Loucy (cell line): ENCODE measurements around the gene MYH13.

ENCODE experiments used
- H2AFZ ChIP-seq: fragments of 200-600 bp; sonication (generic); 2 replicates; pipeline ENCODE4 v1.6.0; 2016; ENCODE audit warnings: antibody characterized with exemption, mild to moderate bottlenecking, low read length, moderate library complexity
- H3F3A ChIP-seq: fragments of 200-600 bp; 2 replicates; pipeline ENCODE4 v1.6.0; 2016; ENCODE audit warnings: antibody characterized with exemption, low read depth, mild to moderate bottlenecking
- H3K27me3 ChIP-seq: fragments of 200-600 bp; sonication (generic); 2 replicates; pipeline ENCODE4 v1.6.1; 2014; ENCODE audit warnings: low read length, mild to moderate bottlenecking; ENCODE audit not compliant: insufficient read depth, poor library complexity, severe bottlenecking
- H3K36me3 ChIP-seq: fragments of 200-600 bp; sonication (generic); 2 replicates; pipeline ENCODE4 v1.6.1; 2016; ENCODE audit warnings: low read length; ENCODE audit not compliant: insufficient read depth
- H3K4me1 ChIP-seq: fragments of 200-600 bp; sonication (generic); 2 replicates; pipeline ENCODE4 v1.5.1; 2014; ENCODE audit warnings: low read length, mild to moderate bottlenecking; ENCODE audit not compliant: insufficient read depth, poor library complexity, severe bottlenecking
- H3K4me2 ChIP-seq: fragments of 200-600 bp; sonication (generic); 2 replicates; pipeline ENCODE4 v1.6.0; 2014; ENCODE audit warnings: antibody characterized with exemption, low read length, low read depth, mild to moderate bottlenecking; ENCODE audit not compliant: poor library complexity, severe bottlenecking
- H3K4me3 ChIP-seq: fragments of 200-600 bp; sonication (generic); 2 replicates; pipeline ENCODE4 v1.5.1; 2014; ENCODE audit warnings: low read length, mild to moderate bottlenecking, mixed read lengths; ENCODE audit not compliant: poor library complexity, severe bottlenecking
- H3K79me2 ChIP-seq: fragments of 200-600 bp; sonication (generic); 2 replicates; pipeline ENCODE4 v1.6.1; 2014; ENCODE audit warnings: low read length; ENCODE audit not compliant: insufficient read depth
- H3K9ac ChIP-seq: fragments of 200-600 bp; sonication (generic); 2 replicates; pipeline ENCODE4 v1.6.0; 2014; ENCODE audit warnings: mild to moderate bottlenecking, low read depth, low read length, moderate library complexity; ENCODE audit not compliant: poor library complexity, severe bottlenecking
- H3K9me2 ChIP-seq: fragments of 200-600 bp; sonication (generic); replicated peaks from 2 replicates; pipeline ENCODE4 v1.6.1; 2016; ENCODE audit warnings: low read depth, low read length, mixed read lengths
- H3K9me3 ChIP-seq: fragments of 200-600 bp; sonication (generic); 2 replicates; pipeline ENCODE4 v1.6.1; 2014; ENCODE audit warnings: mild to moderate bottlenecking, antibody characterized with exemption, low read length, low read depth; ENCODE audit not compliant: insufficient read depth
- H4K20me1 ChIP-seq: fragments of 200-600 bp; sonication (generic); 2 replicates; pipeline ENCODE4 v1.6.0; 2014; ENCODE audit warnings: antibody characterized with exemption, low read length, mild to moderate bottlenecking; ENCODE audit not compliant: insufficient read depth, poor library complexity, severe bottlenecking
- EZH2phosphoT487 ChIP-seq: fragments of 200-600 bp; IDR thresholded peaks from 2 replicates; pipeline ENCODE4 v1.6.1; 2018; ENCODE audit warnings: antibody characterized with exemption, mild to moderate bottlenecking, moderate library complexity, borderline replicate concordance
- TF ChIP-seq, protein P1 (sequence below): fragments of 200-600 bp; sonication (generic); conservative IDR thresholded peaks from 2 replicates; pipeline ENCODE4 v1.5.1; 2014; ENCODE audit warnings: mild to moderate bottlenecking, antibody characterized with exemption, low read length

The MYH13 gene

DNA sequence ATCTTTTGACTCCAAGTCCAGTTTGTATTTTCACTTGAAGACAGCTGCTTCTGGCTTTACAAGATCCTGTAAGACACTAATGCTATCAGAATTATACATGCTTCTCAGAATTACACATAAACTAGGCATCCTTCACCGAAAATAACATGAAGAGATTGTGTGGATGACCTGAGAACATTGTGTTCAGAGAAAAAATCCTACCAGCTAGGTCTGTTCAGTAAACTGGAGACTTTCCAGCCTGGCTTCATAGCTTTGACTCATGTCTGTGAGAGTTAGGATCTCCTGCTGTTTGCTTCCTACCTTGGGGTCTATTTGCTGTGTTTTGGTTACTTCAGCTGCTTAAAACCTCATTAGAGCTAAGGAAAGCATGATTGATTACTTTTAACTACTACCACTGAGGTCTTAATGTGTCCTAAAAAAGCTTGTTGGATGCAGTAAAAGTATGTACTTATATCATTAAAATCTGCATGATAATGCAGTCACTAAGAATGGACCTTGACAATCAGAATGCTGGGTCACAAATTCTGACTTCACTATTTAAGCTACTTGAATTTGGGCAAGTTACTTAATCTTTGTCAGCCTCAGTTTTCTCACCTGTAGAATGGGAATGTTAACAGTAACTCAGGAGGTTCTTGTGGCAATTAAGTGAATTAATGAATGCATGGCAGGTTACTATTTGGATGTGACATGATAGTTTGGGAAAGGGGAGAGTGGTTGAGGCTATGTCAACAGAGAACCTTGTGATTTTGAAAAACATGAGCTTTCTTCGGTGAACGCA is 8.0 kb upstream of the MYH13 start:
- Histone ChIP-seq H3F3A (no peaks in the 10 kb centered on the region), H3K9me3 (no peaks in the 10 kb centered on the region), H4K20me1 (no peaks in the 10 kb centered on the region), H3K79me2 (no peaks in the 10 kb centered on the region), H3K9ac (no peak overlapping the region), H3K27me3 (no peaks in the 10 kb centered on the region), H3K4me3 (no peak overlapping the region), H3K9me2 (no peaks in the 10 kb centered on the region), H3K36me3 (no peaks in the 10 kb centered on the region), H3K4me1 (no peaks in the 10 kb centered on the region), H2AFZ (no peak overlapping the region), H3K4me2 (no peak overlapping the region)
- TF ChIP-seq, protein P1, sequence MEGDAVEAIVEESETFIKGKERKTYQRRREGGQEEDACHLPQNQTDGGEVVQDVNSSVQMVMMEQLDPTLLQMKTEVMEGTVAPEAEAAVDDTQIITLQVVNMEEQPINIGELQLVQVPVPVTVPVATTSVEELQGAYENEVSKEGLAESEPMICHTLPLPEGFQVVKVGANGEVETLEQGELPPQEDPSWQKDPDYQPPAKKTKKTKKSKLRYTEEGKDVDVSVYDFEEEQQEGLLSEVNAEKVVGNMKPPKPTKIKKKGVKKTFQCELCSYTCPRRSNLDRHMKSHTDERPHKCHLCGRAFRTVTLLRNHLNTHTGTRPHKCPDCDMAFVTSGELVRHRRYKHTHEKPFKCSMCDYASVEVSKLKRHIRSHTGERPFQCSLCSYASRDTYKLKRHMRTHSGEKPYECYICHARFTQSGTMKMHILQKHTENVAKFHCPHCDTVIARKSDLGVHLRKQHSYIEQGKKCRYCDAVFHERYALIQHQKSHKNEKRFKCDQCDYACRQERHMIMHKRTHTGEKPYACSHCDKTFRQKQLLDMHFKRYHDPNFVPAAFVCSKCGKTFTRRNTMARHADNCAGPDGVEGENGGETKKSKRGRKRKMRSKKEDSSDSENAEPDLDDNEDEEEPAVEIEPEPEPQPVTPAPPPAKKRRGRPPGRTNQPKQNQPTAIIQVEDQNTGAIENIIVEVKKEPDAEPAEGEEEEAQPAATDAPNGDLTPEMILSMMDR, result no peak
- no peak for TF ChIP-seq EZH2phosphoT487

DNA sequence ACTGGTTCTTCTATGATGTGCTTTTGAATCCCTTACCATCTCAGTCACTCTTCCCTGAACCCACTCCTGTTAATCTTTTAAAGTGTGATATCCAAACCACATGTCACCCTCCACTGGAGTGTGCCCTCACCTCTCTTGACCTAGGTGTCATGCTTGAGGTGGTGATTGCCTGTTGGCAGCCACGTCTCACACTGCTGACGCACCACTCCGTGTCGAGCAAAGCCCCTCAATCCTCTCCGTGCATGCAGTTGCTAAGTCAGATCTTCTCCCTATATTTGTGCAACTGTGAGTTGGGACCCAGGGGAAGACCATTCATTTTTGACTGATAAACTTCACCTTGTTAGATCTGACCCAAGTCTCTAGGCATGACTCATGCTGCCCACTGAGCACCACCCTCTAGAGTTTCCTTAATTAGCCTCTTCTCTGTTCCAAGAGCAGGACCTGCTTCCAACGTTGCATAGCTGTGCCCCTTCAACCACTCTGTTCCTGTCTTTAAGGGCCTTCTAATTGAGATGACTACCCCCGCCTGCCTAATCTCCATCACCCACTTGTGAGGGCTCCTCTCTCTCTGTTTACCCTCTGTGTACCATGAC is 2.7 kb downstream of the MYH13 start:
- Histone ChIP-seq H4K20me1 (no peaks in the 10 kb centered on the region), H3K9me2 (no peaks in the 10 kb centered on the region), H3K4me3 (no peak overlapping the region), H2AFZ (no peak overlapping the region), H3K36me3 (no peaks in the 10 kb centered on the region), H3K27me3 (no peaks in the 10 kb centered on the region), H3K4me1 (no peaks in the 10 kb centered on the region), H3K9me3 (no peaks in the 10 kb centered on the region), H3F3A (no peaks in the 10 kb centered on the region), H3K79me2 (no peaks in the 10 kb centered on the region), H3K4me2 (no peak overlapping the region), H3K9ac (no peak overlapping the region)
- TF ChIP-seq, protein P1, result no peak

DNA sequence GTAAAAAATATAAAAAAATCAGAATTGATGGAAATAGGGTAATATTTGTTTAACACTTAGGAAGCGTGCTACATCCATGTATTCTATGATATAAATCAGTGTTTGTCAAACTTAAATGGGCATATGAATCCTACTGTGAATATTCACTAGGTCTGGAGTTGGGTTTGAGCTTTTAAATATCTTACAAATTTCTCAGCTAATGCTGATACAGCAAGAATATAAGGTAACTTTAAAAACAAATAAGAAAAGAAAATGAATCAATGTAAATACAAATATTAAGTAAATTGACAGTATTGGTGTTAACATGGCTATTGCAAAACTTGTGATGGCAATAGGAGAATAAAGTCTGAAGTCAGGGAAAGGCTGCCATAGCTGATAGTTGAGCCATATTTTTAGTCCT is 3.6 kb downstream of the MYH13 start:
- H3K79me2 ChIP-seq, result no peaks in the 10 kb centered on the region
- no peaks in the 10 kb centered on the region for H3K36me3 ChIP-seq
- no peaks in the 10 kb centered on the region for H3K27me3 ChIP-seq
- no peak overlapping the region for H2AFZ ChIP-seq
- H3K4me2 ChIP-seq, result no peak overlapping the region
- H3K9me2 ChIP-seq, result no peaks in the 10 kb centered on the region
- H3K9ac ChIP-seq, result no peak overlapping the region
- no peaks in the 10 kb centered on the region for H3F3A ChIP-seq
- TF ChIP-seq EZH2phosphoT487, result no peak
- TF ChIP-seq, protein P1, result no peak
- H4K20me1 ChIP-seq, result no peaks in the 10 kb centered on the region
- no peaks in the 10 kb centered on the region for H3K9me3 ChIP-seq
- H3K4me3 ChIP-seq, result no peak overlapping the region
- H3K4me1 ChIP-seq, result no peaks in the 10 kb centered on the region
